Measurements from ENCODE around the gene BRIP1. TPM values are rescaled to one million over a fixed set of nuclear protein-coding genes. Genes with fewer than 3 reads are reported as not detected.
A peak's percentile ranks its signal among the peaks of the same experiment; 100 is the strongest.

BRIP1 gene
- total RNA-seq, 1 donor: 6.2 TPM

GRCh38 chr17:61663310-61663709 is 200.0 kb downstream of the BRIP1 start:
- no peak for DNase-seq (ENCODE audit: insufficient read length, low spot score, missing footprints)
- no peak overlapping the region for H3K27ac ChIP-seq (ENCODE audit: low read depth, low read length)
- H3K27me3 ChIP-seq (ENCODE audit: insufficient read depth, low read length): no peaks in the 10 kb centered on the region
- no peak overlapping the region for H3K4me2 ChIP-seq (ENCODE audit: insufficient read depth, low read length)
- H3K36me3 ChIP-seq (ENCODE audit: insufficient read depth, low read length): no peaks in the 10 kb centered on the region
- H3K4me3 ChIP-seq (ENCODE audit: insufficient read depth, low read length): no peak overlapping the region
- no peaks in the 10 kb centered on the region for H4K20me1 ChIP-seq (ENCODE audit: insufficient read depth, low read length)
- no peak overlapping the region for H2AFZ ChIP-seq (ENCODE audit: low read length)
- H3K9me3 ChIP-seq (ENCODE audit: low read depth, low read length): no peaks in the 10 kb centered on the region
- H3K79me2 ChIP-seq (ENCODE audit: insufficient read depth, low read length): no peaks in the 10 kb centered on the region
- TF ChIP-seq CTCF (IDR thresholded peaks at IDR 0.05; ENCODE audit: extremely low read depth, low read depth, low read length): no peak
- H3K4me1 ChIP-seq (ENCODE audit: insufficient read depth, low read length): peaks cover 15% of the 10 kb centered on the region

GRCh38 chr17:61662741-61663140 is 200.6 kb downstream of the BRIP1 start:
- no peaks in the 10 kb centered on the region for H3K9me3 ChIP-seq (ENCODE audit: low read depth, low read length)
- H3K4me1 ChIP-seq (ENCODE audit: insufficient read depth, low read length): peaks cover 15% of the 10 kb centered on the region
- no peaks in the 10 kb centered on the region for H3K36me3 ChIP-seq (ENCODE audit: insufficient read depth, low read length)
- no peak overlapping the region for H3K4me2 ChIP-seq (ENCODE audit: insufficient read depth, low read length)
- no peak overlapping the region for H3K27ac ChIP-seq (ENCODE audit: low read depth, low read length)
- no peaks in the 10 kb centered on the region for H3K27me3 ChIP-seq (ENCODE audit: insufficient read depth, low read length)
- H3K79me2 ChIP-seq (ENCODE audit: insufficient read depth, low read length): no peaks in the 10 kb centered on the region
- no peaks in the 10 kb centered on the region for H4K20me1 ChIP-seq (ENCODE audit: insufficient read depth, low read length)
- no peak overlapping the region for H3K4me3 ChIP-seq (ENCODE audit: insufficient read depth, low read length)
- peak overlapping the region; percentile 27 for H2AFZ ChIP-seq (ENCODE audit: low read length)
- no peak for TF ChIP-seq CTCF (IDR thresholded peaks at IDR 0.05; ENCODE audit: extremely low read depth, low read depth, low read length)
- DNase-seq (ENCODE audit: insufficient read length, low spot score, missing footprints): peak; percentile 1

GRCh38 chr17:61662186-61662585 is 201.1 kb downstream of the BRIP1 start:
- Histone ChIP-seq H3K4me1 (ENCODE audit: insufficient read depth, low read length) (peaks cover 15% of the 10 kb centered on the region), H2AFZ (ENCODE audit: low read length) (peak overlapping the region; percentile 27), H3K27ac (ENCODE audit: low read depth, low read length) (no peak overlapping the region), H3K27me3 (ENCODE audit: insufficient read depth, low read length) (no peaks in the 10 kb centered on the region), H3K4me2 (ENCODE audit: insufficient read depth, low read length) (no peak overlapping the region), H4K20me1 (ENCODE audit: insufficient read depth, low read length) (no peaks in the 10 kb centered on the region), H3K4me3 (ENCODE audit: insufficient read depth, low read length) (no peak overlapping the region), H3K36me3 (ENCODE audit: insufficient read depth, low read length) (no peaks in the 10 kb centered on the region), H3K9me3 (ENCODE audit: low read depth, low read length) (no peaks in the 10 kb centered on the region), H3K79me2 (ENCODE audit: insufficient read depth, low read length) (no peaks in the 10 kb centered on the region)
- TF ChIP-seq CTCF (IDR thresholded peaks at IDR 0.05; ENCODE audit: extremely low read depth, low read depth, low read length): no peak
- no peak for DNase-seq (ENCODE audit: insufficient read length, low spot score, missing footprints)

GRCh38 chr17:61660746-61661485 is 202.4 kb downstream of the BRIP1 start:
- Histone ChIP-seq H3K4me3 (ENCODE audit: insufficient read depth, low read length) (no peak overlapping the region), H4K20me1 (ENCODE audit: insufficient read depth, low read length) (no peaks in the 10 kb centered on the region), H3K4me1 (ENCODE audit: insufficient read depth, low read length) (peaks cover 15% of the 10 kb centered on the region), H3K79me2 (ENCODE audit: insufficient read depth, low read length) (no peaks in the 10 kb centered on the region), H2AFZ (ENCODE audit: low read length) (no peak overlapping the region), H3K36me3 (ENCODE audit: insufficient read depth, low read length) (no peaks in the 10 kb centered on the region), H3K4me2 (ENCODE audit: insufficient read depth, low read length) (no peak overlapping the region), H3K9me3 (ENCODE audit: low read depth, low read length) (no peaks in the 10 kb centered on the region), H3K27me3 (ENCODE audit: insufficient read depth, low read length) (no peaks in the 10 kb centered on the region), H3K27ac (ENCODE audit: low read depth, low read length) (no peak overlapping the region)
- DNase-seq (ENCODE audit: insufficient read length, low spot score, missing footprints): no peak
- no peak for TF ChIP-seq CTCF (IDR thresholded peaks at IDR 0.05; ENCODE audit: extremely low read depth, low read depth, low read length)
